Measurements from ENCODE around the gene SLC24A4.

The SLC24A4 gene

DNA sequence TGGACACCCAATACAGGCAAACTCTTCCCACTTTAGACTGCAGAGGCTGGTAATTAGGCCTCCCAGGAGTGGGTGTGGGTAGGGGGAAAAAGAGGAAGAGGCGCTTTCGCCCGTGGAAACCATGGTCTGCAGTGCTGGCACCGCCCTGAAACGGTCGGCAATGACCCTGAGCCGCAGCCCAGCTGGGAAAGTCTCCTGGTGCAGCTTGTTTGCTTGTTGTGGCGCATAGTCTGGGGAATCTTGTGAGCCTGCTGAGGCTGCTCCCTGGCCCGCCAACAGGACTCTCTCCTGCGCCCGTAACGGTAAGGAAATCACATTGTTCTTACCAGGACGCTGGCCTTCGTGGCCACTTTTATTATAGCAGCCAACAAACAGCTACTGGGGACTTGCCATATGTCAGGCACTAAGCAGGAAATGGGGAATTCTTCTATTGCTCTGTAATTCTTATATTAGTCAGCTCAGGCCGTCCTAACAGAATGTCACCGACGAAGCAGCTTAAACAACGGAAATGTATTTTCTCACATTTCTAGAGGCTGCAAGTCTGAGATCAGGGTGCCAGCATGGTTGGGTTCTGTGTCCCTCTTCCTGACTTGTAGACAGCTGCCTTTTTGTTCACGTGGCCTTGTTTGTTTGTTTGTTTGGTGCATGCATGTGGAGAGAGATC, 138.1 kb downstream of the SLC24A4 start:
- no peak for DNase-seq

DNA sequence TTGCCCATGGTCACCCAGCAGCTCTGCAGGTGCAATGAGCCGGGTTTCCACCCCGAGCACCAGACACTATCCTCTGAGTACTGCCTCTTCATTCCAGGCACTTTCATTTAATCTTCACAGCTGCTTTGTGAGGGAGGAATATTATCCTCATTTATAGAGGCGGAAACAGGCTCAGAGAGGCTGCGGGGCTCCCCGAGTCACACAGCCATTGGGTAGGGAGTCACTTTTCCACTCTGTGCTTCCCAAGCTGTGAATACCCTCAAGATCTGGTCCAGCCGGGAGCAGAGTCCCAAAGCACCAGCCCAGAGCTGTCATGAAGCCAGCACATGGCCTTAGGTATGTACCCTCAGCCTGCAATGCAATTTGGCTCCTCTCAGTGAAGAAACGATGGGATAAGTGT, 138.9 kb downstream of the SLC24A4 start:
- no peak for DNase-seq

DNA sequence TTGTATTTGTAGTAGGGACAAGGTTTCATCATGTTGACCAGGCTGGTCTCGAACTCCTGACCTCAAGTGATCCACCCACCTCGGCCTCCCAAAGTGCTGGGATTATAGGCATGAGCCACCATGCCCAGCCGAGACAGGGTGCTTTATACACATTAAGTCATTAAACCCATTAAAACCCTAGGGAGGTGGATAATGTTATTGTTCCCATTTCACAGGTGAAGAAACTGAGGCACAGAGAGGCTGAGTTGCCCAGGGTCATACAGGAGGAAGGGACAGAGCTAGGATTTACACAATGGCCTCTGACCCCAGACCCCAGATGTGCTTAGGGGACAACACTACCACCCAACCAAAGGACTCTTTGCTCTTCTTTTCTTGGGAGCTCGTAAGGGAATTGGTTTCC, 139.6 kb downstream of the SLC24A4 start:
- no peak for DNase-seq

DNA sequence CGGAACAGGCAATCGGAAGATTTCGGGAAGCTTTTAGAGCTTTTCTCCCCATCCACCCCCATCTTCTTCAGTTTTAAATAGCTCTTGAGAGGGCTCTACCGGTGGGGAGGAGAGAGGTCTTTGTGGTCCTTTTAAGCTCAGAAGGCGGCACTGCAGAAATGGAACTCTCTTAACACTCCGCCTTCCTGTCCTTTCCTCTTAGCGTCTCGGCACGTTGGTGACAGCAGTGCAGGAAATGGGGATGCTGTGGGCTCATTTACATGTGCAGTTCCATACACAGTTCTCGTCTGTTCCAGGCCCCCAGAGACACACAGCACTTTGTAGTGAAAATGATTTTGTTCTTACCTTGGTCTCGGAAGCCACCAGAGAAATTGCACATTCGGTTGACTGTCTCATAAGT, 140.2 kb downstream of the SLC24A4 start:
- no peak for DNase-seq

DNA sequence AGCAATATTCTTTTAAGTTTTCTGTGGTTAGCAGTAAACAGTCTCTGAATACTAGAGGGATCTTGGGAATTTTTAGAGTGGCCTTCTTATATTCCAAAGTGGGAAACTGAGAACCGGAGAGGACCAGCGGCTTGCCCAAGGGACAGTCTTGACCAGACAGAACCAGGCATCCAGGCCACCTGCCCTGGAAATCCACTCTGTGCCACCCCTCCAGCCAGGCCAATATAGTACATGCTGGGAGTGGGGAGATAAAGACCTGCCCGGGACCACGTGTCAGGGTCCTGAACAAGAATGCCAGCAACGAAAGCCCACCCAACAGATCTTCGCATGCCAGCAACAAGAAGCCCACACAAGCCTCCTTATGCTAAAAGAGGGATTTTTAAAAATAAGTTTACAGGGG, 141.2 kb downstream of the SLC24A4 start:
- DNase-seq = no peak

DNA sequence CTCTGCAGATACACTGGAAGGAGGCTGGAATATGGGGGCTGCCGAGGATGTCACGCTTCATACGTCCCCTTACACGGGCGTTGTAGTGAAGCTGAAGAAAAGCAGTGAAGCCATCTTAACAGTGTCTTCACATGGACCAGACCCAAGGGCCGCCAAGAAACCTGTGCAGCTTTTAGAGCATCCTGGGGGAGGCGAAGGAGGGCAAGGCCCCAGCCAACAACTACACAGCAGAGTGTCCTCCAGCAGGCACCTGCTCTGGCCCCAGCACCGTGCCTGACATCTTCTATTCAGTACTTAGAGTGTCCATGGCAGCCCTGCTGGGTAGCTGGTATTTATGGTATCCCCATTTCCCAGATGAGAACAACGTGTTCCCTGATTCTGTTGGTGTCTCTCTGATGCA, 141.8 kb downstream of the SLC24A4 start:
- DNase-seq = no peak

DNA sequence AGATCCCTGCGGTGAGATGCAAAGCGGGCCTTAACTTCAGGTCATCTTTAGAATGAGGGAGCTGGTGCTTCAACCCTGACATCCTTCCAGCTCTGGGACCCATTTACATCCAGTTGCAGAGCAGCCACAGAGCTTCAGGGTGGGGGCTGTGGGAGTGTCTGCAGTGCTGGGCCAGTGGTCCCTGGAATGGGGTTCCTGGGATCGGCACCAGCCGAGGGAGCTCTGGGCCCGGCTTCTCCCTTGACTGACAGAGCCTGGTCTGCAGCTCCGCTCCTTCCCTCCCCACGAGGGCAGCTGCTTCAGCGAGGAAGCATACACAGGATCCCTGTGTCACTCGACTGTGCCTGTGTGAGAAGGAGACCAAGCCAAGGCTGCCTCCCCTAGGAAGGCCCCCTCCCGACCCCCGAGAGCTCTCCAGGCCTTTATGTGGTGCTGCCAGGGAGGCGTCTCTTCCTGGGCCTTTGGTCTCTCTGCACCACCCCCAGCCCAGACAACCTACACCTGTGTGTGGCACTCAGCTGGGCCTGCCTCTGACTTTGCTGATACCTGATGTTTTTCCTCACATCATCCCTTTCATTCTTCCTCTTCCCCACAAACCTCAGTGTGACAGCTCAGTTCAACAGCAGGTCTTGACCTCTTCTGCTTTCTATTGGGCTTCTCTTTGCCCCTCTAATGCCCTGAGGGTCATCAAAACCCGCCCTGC, 142.5 kb downstream of the SLC24A4 start:
- no peak for DNase-seq

DNA sequence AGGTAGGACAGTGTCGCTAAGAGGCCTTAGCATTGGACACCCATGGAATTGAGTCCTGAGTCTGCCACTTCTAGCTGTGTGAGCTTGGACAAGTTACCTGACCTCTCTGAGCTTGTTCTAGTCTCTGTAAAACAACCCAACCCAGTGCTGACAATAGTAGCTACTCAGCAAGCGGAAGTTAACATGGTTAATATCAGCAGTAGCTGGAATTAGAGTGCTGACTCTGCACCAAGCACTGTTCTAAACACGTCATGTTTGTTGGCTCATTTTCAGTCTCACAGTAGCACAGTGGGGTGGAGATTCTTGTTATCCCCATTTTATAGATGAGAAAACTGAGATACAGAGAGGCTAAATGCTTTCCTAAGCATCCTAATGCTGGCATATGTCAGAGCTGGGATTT, 143.1 kb downstream of the SLC24A4 start:
- DNase-seq = no peak

DNA sequence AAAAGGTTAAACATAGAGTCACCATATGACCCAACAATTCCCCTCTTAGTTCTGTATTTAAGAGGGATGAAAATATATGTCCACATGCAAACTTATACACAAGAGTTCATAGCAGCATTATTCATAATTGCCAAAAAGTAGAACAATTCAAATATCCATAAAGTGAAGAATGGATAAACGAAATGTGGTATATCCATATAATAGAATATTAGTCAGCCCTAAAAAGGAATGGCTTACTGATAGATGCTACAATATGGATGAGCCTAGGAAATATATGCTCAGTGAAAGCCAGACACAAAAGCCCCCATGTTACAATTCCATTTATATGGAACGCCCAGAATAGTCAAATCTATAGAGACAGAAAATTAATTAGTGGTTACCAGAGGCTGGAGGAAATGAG, 146.6 kb downstream of the SLC24A4 start:
- DNase-seq = no peak

DNA sequence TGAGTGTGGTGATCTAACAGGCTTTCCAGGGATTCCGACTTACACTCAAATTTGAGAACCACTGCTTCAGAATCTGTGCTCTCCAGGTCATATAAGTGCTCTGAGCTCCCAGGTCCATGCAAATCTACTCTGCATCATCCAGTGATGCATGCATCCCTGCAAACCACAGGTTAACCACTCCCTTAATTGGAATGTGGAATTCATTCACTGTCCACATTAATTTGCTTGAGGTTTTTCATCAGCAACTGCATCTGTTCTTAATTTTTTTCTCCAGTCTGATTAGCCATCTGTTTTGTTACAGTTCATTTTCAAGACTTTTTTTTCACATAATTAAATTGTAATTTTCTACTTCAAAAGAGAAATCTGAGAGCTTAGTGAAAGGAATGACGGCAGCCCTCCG, 147.2 kb downstream of the SLC24A4 start:
- DNase-seq = no peak

DNA sequence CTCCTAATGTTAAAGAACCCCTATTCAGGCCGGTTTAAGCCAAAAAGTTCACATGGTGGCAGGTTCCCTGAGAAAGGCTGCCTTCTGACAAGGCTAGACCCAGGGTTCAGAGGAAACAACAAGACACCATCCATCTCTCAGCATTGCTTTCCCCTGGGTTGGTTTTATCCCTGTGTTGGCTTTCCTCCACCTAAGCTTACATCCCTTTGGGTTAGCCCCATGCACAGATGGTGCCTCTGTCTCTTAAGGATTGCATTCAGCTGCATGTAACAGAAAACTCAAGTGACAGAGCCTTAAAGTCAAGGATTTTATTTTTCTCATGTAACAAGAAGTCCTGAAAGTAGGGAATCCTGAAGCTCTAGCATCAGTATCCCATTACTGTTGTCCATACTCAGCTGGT, 147.8 kb downstream of the SLC24A4 start:
- no peak for DNase-seq

DNA sequence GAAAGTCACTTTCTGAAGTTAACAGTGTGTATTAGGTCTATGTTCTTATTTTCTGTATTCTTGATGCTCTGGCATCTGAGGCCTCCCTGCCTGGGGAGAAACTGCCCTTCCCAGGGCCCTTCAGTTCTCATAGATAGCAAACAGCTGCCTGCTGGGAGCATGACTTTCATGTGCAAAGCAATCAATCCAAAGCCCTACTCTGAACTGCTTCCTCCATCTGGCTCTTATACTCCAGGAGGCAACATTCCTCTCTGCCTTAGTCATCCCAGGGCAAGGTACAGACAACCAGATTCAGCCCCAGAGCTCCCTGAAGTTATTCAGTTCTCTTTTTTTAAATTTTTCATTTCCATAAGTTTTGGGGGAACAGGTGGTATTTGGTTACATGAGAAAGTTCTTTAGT, 149.0 kb downstream of the SLC24A4 start:
- no peak for DNase-seq

DNA sequence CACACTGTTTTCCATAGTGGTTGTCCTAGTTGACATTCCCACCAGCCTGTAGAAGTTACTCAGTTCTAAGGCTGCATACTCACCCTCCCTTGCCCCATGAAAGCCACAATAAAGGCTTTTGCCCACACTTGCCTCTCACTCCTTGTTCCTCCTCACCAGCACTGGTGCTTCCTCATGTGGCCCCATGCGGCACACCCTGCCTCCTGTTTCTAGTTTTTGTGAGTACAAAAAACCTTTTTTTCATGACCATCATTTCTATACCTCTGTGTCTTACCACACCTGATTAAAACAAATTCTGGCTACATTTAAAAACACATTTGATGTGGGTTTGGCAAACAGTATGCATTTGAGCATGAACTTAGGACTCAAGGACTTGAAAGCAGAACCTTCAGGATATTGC, 149.9 kb downstream of the SLC24A4 start:
- DNase-seq = no peak

DNA sequence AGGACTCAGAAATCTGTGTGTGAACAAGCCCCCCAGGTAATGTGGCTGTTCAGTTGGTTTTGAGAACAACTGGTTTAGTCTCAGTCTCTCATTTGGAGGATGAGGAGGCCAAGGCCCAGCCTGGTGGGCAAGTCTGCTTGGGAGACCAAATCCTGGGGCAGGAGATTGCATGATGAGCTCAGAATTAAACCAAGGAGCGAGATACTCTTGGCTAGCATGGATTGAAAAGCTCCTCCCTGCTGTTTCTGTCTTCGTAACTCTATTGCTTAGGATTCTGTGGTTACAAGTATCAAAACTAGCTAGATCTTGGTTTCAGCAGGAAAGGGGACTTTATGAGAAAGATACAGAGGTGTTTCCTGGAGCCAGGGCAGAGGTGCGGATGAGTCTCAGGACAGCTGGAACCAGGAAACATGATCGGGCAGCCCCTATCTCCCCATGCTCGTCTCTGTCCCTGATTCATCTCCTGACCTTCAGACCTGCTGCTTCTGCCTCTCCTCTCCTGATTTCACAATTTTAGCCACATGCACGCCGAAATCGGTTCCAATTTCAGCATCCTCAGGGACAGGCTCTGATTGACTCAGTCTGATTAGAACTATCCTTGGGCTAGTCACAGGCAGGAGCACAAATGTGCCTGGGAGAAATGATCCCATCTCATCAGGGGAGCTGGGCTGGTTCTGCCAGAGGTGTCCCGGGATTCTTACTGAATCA, 150.4 kb downstream of the SLC24A4 start:
- no peak for DNase-seq

DNA sequence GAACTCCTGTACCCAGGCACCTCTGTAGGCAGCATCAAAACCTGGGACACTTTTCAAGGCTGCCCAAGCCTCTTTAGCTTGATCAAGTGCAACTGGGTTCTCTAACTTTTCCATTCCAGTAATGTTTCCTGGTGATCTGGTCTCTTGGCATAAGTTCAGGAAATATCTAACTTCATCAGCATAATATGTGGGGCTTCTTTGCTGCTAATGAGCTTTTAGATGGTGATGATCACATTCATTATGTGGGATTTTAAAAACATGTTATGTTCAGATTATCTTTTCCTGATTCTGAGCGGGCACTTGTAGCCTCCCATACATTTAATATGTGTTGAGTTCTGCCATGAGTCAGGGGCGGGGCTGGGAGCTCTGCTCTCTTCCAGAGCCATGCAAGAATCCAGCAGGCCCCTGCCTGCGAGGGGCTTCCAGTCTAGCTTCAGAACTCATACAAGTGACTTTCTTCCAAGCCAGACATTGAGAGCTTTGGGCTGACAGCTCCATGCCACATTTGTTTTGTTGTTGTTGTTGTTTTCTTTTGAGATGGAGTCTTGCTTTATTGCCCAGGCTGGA, 151.1 kb downstream of the SLC24A4 start:
- DNase-seq = no peak

DNA sequence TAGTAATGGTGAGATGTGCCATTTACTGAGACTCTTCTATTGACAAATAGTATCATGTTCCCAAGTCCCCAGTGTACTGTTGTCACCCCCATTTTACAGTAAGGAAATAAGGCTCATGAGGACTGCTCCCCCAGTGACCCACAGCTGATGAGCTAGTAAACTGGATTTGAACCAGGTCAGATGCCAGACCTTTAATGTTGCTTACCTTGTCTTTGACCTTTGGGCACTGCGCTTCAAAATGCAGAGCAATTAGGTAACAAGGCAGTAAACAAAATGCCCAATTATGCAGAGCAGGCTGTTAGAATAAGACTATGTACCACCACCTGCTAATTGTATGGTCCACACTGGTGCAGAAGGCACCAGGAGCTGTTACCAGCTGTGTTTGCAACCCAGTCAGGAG, 152.1 kb downstream of the SLC24A4 start:
- DNase-seq = no peak

DNA sequence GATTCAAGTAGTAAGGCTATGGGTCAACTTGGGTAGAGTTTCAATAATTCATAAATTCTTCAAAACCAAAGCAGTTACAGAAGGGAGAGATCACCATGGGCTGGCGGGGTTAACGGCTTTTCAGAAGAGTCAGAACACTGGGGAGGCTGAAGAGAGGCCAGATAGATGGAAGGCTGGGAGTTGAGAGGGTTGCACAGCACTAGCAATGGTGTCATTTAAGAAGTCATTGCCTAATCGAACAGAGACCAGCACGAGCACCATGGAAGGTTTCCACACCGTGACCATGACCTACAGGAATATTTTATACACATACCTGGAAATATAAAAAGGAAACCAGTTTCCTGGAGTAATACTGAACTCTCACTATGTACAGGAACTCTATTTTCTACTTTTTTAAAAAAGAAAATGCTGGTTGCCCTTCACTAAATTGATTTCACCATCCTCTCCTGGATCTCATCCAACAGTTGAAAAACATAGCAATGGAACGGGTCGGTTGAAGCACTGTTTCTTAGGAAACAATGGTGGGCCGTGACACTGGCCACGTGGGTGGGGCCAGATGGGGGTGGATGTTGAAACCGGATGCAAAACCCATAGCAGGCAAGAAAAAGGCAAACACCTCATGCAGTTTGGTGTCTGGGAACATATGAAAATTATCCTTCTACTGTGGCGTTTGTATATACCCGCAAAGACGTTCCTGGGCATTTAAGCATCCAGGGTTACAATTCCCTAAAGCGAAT, 152.7 kb downstream of the SLC24A4 start:
- DNase-seq = no peak

DNA sequence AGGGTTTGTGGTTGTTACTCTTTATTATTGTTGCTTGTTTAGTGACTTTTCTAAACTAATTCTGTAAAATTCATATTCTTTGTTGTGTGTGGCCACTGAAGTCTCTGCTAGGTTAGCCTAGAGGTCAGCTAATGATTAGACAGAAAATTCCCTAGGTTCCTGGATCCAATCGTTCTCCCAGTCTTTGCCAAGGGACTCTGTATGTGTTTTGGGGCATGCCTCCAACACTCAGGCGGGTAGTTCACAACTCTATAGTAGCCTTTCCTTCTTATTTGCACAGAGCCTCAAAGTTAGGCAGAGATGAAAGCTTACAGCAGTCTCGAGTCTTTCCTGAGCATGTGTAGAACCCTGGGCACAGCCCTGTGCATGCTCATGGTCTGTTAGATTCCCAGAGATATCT, 157.9 kb downstream of the SLC24A4 start:
- no peak for DNase-seq

DNA sequence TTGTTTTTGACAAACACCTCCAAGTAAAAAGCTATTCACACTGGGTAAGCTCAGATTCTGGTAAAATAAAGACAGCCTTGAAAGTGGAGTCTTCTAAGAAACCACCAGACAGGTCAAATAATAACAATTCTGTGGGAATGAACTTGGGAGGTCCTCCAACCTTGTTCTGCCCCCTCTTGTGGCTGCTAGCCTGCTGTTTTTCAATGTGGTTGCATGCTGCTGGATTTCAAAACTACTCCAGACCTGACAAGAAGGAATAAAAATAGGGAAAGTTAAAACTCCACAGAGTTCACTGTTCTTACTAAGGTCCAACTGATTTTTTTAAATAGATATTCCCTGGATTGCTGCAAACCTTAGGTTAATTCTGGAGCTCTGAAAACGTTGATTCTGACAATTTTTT, 158.4 kb downstream of the SLC24A4 start:
- no peak for DNase-seq

DNA sequence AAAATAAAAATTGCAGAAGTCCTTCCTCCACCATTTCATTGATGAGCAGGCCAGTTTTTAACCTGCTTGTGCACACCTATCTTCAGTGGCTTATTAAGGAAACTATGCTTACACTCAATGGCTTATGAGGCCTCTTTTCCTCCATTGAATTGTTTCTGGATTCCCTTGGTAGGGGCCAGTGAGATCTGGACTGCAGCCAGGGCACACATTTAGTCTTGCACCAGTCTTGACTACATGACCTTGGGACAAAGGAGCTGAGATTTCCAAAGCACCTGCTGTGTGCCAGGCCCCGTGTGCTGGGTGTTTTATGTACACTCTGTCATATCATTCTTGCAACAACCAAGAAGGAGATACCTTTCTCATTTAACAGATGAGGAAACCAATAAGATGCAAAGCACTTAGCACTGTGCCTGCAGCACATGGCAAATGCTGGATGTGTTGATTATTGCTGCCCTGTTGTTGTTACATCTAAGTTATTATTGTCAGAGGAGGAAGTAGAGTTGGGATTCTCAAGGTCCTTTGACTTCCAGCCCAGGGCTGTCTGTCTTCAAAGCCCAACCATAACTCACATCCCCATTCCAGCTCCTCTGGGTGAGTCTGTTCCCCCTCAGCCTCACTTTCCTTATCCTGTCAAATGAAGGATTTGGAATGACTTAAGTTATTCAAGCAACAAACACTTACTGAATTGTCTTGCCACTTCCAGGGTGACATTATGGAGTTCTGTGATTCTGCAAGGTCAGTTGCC, 159.0 kb downstream of the SLC24A4 start:
- DNase-seq = no peak

DNA sequence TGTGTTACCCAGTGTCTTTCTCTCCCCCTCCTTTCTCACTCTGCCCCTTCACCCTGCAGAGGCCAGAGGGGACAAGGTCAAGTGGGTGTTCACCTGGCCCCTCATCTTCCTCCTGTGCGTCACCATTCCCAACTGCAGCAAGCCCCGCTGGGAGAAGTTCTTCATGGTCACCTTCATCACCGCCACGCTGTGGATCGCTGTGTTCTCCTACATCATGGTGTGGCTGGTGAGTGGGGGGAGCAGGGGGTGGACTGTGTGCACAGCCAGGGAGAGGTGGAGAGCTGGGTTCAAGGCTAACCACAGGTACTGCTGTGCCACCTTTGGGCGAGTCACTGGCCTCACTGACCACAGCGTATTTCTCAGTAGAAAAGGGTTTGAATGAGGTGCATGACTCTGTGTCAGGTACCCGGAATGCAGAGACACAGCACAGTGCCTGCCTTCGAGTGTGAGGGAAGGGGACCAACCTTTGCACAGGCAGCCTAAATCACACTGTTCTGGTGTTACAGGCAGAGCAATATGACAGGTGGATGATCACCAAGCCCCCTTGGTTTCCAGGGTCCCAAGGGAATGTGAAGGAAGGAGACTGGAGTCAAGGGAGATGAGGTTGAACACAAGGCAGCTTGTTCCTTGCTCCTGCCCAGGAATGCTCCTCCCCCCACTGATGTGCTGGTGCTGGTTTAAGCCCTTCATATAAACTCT, 159.8 kb downstream of the SLC24A4 start:
- DNase-seq = no peak
